HG03175 (cell line): ENCODE data around the gene THOP1.
"Not testable (repeated sequence)": the region's sequence is repeated elsewhere in the genome, so short reads cannot be mapped to it uniquely, and the experiment has no call there.

ENCODE experiments used
- ATAC-seq: cut with Tn5 transposase; IDR thresholded peaks from one replicate; pipeline ENCODE4 v1.9.1; 2021; ENCODE audit warnings: mild to moderate bottlenecking, moderate library complexity; ENCODE audit not compliant: unreplicated experiment

THOP1 gene

DNA sequence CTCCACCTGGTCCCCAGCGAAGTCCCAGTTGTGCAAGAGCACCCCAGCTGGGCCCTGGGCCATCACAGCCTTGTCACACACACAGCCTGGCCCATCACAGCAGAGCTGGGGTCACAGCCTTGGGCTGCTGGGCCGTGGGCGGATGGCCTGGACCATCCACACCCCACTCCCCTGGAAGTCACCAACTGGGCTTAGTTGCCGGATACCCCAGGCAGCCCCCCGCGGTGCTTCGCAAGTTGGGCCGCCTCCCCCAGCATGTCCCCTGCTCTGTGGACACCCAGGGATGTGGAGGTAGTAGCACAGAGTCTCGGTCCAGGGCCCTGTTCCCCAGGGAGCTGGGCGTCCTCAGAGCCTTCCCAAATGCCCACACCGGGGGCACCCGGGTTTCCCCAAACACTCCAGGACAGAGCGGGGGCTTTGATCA is 29.9 kb downstream of the THOP1 start:
- ATAC-seq: no peak

DNA sequence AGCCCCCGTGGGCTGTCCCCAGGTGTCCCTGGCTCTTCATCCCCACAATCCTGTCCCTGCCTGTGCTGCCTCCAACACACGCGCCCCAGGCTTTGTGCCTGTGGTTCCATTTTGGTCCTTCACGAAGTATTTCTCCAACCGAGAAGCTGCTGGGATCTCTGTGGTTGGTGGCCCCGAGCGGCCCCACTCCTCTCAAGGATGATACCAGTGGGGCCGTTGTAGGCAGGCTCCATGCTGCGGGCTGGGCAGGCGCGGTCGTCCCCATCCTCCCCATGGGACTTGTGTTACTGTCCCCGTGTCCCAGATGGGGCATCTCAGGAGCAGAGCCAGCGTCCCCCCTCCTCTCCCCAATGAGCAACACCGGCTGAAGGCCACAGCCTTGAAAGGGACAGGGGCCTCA is 30.6 kb downstream of the THOP1 start:
- ATAC-seq: no peak

GRCh38 chr19:2816641-2817040 is 31.3 kb downstream of the THOP1 start:
- ATAC-seq: no peak

DNA sequence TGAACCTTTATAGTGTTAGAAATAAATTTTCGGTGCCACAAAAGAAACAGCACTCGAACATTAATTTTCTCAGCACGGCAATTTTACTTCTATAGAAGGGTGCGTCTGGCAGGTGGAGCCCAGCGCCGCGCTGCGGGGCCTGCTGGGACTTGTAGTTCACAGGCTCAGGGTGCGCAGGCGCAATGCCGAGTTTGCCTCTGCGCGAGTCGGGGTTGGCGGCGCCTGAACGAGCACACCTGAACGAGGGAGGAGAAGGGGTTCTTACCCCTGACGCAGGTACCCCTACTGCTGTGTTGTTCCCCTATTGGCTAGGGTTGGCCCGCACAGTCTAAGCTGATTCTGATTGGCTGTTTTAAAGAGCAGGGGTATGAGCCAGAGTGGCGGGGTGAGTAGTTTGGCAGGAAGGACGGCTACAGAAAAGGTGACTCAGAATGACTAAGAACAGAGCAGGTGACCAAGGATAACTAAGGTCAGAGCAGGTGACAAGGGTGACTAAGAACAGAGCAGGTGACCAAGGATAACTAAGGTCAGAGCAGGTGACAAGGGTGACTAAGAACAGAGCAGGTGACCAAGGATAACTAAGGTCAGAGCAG is 32.0 kb downstream of the THOP1 start:
- ATAC-seq: not testable (repeated sequence)

GRCh38 chr19:2819540-2820111 is 34.3 kb downstream of the THOP1 start, which contains the start of gene ZNF554:
ZNF554 (plus strand) TSS chr19:2819868; CDS start chr19:2820072, 204 bp downstream.
- ATAC-seq: peak; percentile 87

GRCh38 chr19:2820112-2820702 is 34.9 kb downstream of the THOP1 start:
- no peak for ATAC-seq

- no peak for ATAC-seq
These were observed 37.5 kb downstream of the THOP1 start for GRCh38 chr19:2822846-2823245.

- no peak for ATAC-seq
These were observed 38.3 kb downstream of the THOP1 start for GRCh38 chr19:2823646-2824045.

DNA sequence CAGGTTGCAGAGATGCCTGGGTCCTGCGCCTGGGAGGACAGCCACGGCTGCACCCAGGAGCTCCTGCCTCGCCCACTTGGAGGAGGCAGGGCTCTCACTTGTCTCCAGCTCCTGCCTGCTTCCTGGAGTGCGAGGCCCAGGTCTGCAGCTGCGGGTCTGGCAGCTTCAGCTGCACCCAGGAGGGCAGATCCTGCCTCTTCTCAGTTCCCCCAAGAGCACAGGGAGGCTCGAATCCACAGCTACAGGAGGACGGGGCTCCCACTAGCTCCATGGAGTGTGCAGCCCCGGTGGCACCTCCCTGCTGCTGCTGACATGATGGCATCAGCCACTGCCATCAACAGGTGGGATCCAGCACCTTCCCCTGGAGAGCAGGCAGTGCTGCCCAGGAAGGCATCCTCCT is 38.8 kb downstream of the THOP1 start:
- ATAC-seq: no peak

- no peak for ATAC-seq
These were observed 41.7 kb downstream of the THOP1 start for GRCh38 chr19:2827022-2827421.

DNA sequence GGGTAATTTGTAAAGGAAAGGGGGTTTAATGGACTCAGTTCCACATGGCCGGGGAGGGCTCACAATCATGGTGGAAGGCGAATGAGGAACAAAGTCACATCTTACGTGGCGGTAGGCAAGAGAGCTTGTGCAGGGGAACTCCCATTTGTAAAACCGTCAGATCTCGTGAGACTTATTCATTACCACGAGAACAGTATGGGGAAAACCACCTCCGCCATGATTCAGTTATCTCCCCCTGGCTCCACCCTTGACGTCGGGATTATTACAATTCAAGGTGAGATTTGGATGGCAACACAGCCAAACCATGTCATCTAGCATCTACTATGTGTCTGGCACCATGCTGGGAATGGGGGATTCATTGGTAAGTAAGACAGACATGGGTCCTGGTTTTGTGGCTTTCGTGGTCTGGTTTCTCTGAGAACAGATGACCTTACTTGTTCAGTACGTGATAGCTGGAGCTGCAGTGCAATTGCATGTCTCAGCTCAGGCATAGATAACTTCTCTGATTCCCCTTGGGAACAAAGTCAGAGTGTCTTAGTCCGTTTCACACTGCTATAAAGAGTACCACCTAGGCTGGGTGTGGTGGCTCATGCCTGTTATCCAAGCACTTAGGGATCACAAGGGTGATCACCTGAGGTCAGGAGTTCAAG is 42.7 kb downstream of the THOP1 start:
- ATAC-seq: no peak

GRCh38 chr19:2834294-2834871 is 49.1 kb downstream of the THOP1 start:
- no peak for ATAC-seq

DNA sequence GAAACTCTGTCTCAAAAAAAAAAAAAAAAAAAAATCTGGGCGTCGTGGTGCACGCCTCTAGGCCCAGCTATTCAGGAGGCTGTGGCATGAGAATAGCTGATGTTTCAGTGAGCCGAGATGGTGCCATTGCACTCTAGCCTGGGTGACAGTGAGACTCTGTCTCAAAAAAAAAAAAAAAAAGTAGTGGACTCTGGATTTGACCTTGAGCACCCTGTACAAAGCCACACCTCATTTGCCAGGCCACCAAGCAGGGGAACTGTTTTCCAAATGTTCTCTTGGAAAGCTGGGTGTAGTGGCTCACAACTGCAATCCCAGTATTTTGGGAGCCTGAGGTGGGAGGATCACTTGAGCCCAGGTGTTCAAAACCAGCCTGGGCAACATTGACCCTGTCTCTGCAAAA is 52.1 kb downstream of the THOP1 start:
- ATAC-seq: no peak

GRCh38 chr19:2840794-2841791 is 55.8 kb downstream of the THOP1 start, which contains the start of gene ZNF555:
ZNF555 (plus strand) TSS chr19:2841475; CDS start chr19:2841573, 98 bp downstream.
- peak; percentile 95 for ATAC-seq

GRCh38 chr19:2841855-2842574 is 56.7 kb downstream of the THOP1 start:
- no peak for ATAC-seq

GRCh38 chr19:2845107-2845506 is 59.8 kb downstream of the THOP1 start:
- ATAC-seq: no peak

DNA sequence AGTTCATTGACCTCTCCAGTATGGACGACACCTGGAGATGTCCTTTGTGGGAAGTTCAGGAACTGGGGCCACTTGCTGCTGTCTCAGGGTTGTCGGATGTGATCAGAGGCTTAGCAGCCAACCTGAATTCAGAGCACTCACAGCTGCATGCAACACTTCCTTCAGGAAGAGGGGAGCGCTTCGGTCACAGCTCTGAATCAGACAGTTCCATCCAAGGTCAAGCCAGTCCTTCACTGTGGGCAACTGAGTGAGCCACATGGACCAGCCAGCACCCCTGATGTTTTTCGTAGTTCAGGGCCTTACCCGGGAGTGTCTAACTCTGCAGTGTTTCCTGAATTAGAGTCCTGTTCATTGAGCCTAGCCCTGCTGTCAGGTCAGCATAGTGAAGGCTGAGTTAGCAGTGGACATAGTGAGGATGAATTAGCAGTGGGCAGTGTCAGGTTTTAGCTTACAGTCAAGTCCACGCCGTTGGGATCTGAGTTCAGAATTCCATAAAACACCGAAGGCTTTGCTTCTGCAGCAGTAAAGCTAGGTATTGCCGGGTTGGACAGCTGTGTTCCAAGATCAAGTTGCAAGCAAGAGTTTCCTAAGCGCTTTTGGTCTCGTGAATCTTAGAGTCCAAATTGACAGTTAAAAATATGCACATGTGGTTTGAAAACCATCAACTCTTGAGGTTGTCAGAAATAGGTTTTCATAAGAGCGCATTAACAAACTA is 61.0 kb downstream of the THOP1 start:
- no peak for ATAC-seq

DNA sequence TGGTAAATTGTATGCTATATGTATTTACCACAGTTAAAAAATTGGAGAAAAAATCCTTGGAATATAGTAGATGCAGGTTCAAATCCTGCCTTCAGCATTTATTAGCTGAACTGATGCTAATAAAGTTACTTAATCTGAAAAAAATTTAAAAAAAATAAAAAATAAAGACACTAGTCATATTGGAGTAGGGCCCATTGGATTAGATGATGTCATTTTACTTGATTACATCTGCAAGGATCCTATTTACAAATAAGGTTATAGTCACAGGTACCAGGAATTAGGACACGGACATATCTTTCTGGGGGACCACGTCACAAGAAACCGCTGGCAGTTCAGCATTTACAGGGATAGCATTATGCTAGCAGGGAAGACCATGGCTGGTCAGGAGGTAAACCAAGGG is 62.2 kb downstream of the THOP1 start:
- no peak for ATAC-seq

GRCh38 chr19:2848616-2849015 is 63.3 kb downstream of the THOP1 start:
- no peak for ATAC-seq
